Colonic mucosa (tissue), 4 donors: ENCODE data around the gene SYNE3. TPM values are rescaled to one million over a fixed set of nuclear protein-coding genes. Genes with fewer than 3 reads are reported as not detected.
"Not testable (repeated sequence)": the region's sequence is repeated elsewhere in the genome, so short reads cannot be mapped to it uniquely, and the experiment has no call there.

Experiments used
- DNase-seq: peaks from one replicate; pipeline ENCODE4 v3.0.0-alpha.2; 2020
- H3K27ac ChIP-seq: fragments of 200-600 bp; one replicate; pipeline ENCODE4 v1.8.0; 2021
- H3K27me3 ChIP-seq: fragments of 200-600 bp; one replicate; pipeline ENCODE4 v1.8.0; 2021
- H3K36me3 ChIP-seq: fragments of 200-600 bp; one replicate; pipeline ENCODE4 v1.8.0; 2021
- H3K4me1 ChIP-seq: fragments of 200-600 bp; one replicate; pipeline ENCODE4 v1.8.0; 2021; ENCODE audit warnings: mild to moderate bottlenecking
- H3K4me3 ChIP-seq: fragments of 200-600 bp; one replicate; pipeline ENCODE4 v1.8.0; 2021
- H3K9ac ChIP-seq, 2 donors: one replicate each; pipeline ENCODE4 v1.7.0; 2013; ENCODE audit warnings: control low read depth in 2 of 2, low read depth in 2 of 2, low read length in 2 of 2
- H3K9me3 ChIP-seq: fragments of 200-600 bp; one replicate; pipeline ENCODE4 v1.8.0; 2021
- CTCF ChIP-seq: fragments of 200-600 bp; IDR thresholded peaks from one replicate; pipeline ENCODE4 v1.8.0; 2022; ENCODE audit warnings: antibody characterized with exemption, mild to moderate bottlenecking
- intact Hi-C: fragments of 100-400 bp; cut with DNase I; formaldehyde crosslinking; loops from one replicate; pipeline ENCODE4 v1.14.1; 2022
- total RNA-seq, 2 donors: library from RNA; stranded (reverse); fragmentation: NEBNext Ultra II Directional in 1 of 2; extraction: Animal tissue kit (Norgen Biotek cat#: 25700) in 1 of 2; gene quantifications; one replicate each; pipeline ENCODE4 v1.2.1, GENCODE V29; 2021
- donor health status: healthy.
- donor health status: DM: no; HTN: no; CAD: no.
- donor health status: DM: no; HTN: no; CAD: no.

The SYNE3 gene
- total RNA-seq, 2 donors from 2014 or later = 7.3 to 9.5 TPM

- intact Hi-C loops = no loop called here
- Histone ChIP-seq H3K9ac (no peak overlapping the region), H3K4me1 (peaks cover 5% of the 10 kb centered on the region), H3K9me3 (no peaks in the 10 kb centered on the region), H3K36me3 (no peaks in the 10 kb centered on the region), H3K4me3 (no peak overlapping the region), H3K27ac (no peak overlapping the region), H3K27me3 (no peaks in the 10 kb centered on the region)
- no peak for DNase-seq
- TF ChIP-seq CTCF = no peak
Measured at GRCh38 chr14:95510804-95511203, 5.6 kb downstream of the SYNE3 start.

GRCh38 chr14:95510344-95510743 is 6.1 kb downstream of the SYNE3 start:
- intact Hi-C loops, DNase-seq, H3K9me3 ChIP-seq, H3K27me3 ChIP-seq, H3K36me3 ChIP-seq, H3K4me3 ChIP-seq, H3K27ac ChIP-seq, H3K9ac ChIP-seq, H3K4me1 ChIP-seq: not testable (repeated sequence)

GRCh38 chr14:95509495-95509894 is 7.0 kb downstream of the SYNE3 start:
- Histone ChIP-seq H3K27me3 (no peaks in the 10 kb centered on the region), H3K27ac (no peak overlapping the region), H3K9me3 (no peaks in the 10 kb centered on the region), H3K9ac (no peak overlapping the region), H3K4me1 (no peaks in the 10 kb centered on the region), H3K4me3 (no peak overlapping the region), H3K36me3 (no peaks in the 10 kb centered on the region)
- no peak for TF ChIP-seq CTCF
- intact Hi-C loops = no loop called here
- DNase-seq = no peak

- H3K27me3 ChIP-seq = no peaks in the 10 kb centered on the region
- no peak overlapping the region for H3K27ac ChIP-seq
- H3K9ac ChIP-seq = no peak overlapping the region
- H3K4me3 ChIP-seq = no peak overlapping the region
- intact Hi-C loops = no loop called here
- H3K4me1 ChIP-seq = no peaks in the 10 kb centered on the region
- no peak for TF ChIP-seq CTCF
- no peaks in the 10 kb centered on the region for H3K9me3 ChIP-seq
- no peaks in the 10 kb centered on the region for H3K36me3 ChIP-seq
- no peak for DNase-seq
Measured at GRCh38 chr14:95508377-95508776, 8.1 kb downstream of the SYNE3 start.

GRCh38 chr14:95507701-95508103 is 8.7 kb downstream of the SYNE3 start:
- Histone ChIP-seq H3K36me3 (no peaks in the 10 kb centered on the region), H3K9me3 (no peaks in the 10 kb centered on the region), H3K9ac (no peak overlapping the region), H3K4me3 (no peak overlapping the region), H3K27ac (peak overlapping the region; percentile 22), H3K27me3 (no peaks in the 10 kb centered on the region), H3K4me1 (no peaks in the 10 kb centered on the region)
- TF ChIP-seq CTCF = no peak
- no peak for DNase-seq
- intact Hi-C loops = no loop called here

- DNase-seq = peak; percentile 48
- no peak overlapping the region for H3K4me3 ChIP-seq
- no peak for TF ChIP-seq CTCF
Measured at GRCh38 chr14:95507174-95507573, 9.3 kb downstream of the SYNE3 start.

More at GRCh38 chr14:95507174-95507573, 9.3 kb downstream of the SYNE3 start:
- Histone ChIP-seq H3K27ac (peak overlapping the region; percentile 22), H3K36me3 (no peaks in the 10 kb centered on the region), H3K4me1 (no peaks in the 10 kb centered on the region), H3K9ac (no peak overlapping the region), H3K27me3 (no peaks in the 10 kb centered on the region), H3K9me3 (no peaks in the 10 kb centered on the region)
- intact Hi-C loops = no loop called here
